Activated CD4-positive, alpha-beta T cell treated with anti-CD3 and anti-CD28 coated beads, Interleukin-2, amount 50 U/mL, for 1 hour (primary cell): Measurements from ENCODE around the gene DNAJC5G.
A peak's percentile ranks its signal among the peaks of the same experiment; 100 is the strongest.
"Not testable (repeated sequence)": the region's sequence is repeated elsewhere in the genome, so short reads cannot be mapped to it uniquely, and the experiment has no call there.

Source experiments
- DNase-seq: peaks from one replicate; pipeline ENCODE4 v3.0.0-alpha.2; 2020

Gene DNAJC5G

GRCh38 chr2:27255187-27255586 lies 20.0 kb upstream of the DNAJC5G start:
- DNase-seq = no peak

GRCh38 chr2:27255660-27256059 lies 19.6 kb upstream of the DNAJC5G start:
- DNase-seq = no peak

- no peak for DNase-seq
Measured at GRCh38 chr2:27256855-27257454, 18.3 kb upstream of the DNAJC5G start.

GRCh38 chr2:27258051-27258450 lies 17.2 kb upstream of the DNAJC5G start:
- DNase-seq = no peak

GRCh38 chr2:27261241-27261925 lies 13.8 kb upstream of the DNAJC5G start:
- DNase-seq = no peak

GRCh38 chr2:27261926-27262298 lies 13.3 kb upstream of the DNAJC5G start:
- DNase-seq = no peak

DNA sequence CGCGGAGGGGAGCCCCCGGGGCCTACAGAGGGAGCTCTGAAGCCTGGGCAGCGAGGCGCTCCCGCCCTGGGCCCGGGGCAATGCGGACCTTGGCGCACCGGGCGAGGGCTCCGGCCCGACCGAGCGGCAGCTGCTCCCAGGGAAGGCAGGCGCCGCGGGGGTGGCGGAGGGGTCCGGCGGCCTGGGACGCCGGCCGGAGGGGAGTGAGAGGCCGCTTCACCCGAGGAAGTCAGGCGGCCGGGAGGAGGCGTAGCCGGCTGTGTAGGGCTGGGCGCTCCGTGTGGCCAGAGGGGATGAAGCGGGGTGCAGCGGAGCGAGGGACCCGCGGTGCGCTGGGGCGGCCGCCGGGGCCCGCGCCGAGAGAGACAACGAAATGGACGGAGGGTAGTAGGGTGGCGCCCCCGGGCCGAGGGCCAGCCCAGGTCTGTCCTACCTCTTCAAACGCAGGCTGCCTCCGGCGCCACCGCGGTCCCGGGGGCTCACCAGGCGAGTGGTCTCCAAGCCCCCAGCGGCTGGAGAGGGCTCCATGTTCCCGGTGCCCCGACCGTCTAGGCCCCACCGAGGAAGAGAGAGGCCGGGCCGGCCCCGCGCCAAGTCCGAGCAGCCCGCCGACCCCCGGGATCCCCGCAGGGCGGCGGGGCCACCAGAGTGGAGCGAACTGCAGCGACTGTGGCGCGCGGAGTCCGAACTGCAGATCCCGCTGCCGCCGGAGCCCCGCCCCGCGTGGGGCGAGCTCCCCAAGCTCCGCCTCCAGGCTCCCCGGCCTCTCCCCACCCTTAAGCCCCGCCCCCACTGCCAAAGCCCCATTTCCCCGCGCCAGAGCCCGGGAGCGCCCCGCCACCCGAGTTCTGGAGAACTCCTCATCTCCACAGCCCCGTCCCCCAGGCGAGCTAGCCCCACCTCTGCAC lies 12.6 kb upstream of the DNAJC5G start, which contains the start of gene SLC30A3:
Gene SLC30A3 (minus strand): TSS at position 669 of the 908 bp plus-strand sequence. CDS start 141 bp downstream, at position 528.
- DNase-seq = peak; percentile 63

DNA sequence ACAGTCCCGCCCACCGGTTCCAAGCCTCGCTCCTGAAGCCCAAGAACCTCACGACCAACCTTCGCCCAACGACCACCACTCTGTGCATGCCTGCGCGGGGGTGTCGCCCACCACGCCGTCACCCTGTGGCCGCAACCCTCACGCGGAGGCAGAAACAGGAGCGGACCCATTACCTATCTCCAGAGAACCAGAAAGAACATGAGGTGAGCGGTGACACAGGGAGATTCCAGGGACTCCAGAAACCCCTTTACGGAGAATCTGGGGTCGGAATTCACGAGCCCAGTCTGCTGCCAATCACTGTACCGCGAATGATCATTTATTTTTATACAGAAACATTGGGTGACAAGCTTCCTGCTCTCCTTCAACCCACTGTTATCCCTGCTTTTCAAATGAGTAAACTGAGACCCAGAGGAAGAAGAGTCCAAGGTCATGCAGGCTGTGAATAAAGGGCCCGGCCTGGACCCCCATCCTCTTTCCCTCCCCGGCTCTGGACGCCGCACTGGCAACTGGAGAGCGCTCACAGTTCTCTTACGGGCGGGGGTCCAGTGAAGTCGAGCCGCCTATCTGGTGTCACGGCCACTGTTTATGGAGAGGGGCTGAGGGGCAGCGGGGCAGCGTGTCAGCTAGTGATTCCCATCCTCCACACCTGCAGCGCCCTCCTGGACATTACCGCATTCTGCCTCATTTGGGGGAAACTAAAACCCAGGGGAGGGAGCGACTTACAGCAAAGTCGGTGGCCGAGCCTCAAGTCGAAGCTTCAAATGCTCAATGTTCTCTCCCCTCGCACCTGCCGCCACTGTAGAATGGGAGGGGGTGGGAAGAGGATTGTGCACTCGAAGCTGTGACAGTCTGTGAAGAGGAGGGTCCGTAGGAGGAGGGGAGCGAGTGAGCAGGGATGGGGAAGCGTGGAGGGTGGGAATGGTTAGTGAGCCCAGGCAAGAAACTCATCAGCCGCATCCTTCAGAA lies 11.7 kb upstream of the DNAJC5G start:
- no peak for DNase-seq

- DNase-seq = peak; percentile 6
Measured at GRCh38 chr2:27264253-27264752, 10.9 kb upstream of the DNAJC5G start.

GRCh38 chr2:27264753-27265535 lies 10.3 kb upstream of the DNAJC5G start:
- peak; percentile 62 for DNase-seq

GRCh38 chr2:27265536-27265870 lies 9.7 kb upstream of the DNAJC5G start:
- DNase-seq = no peak

DNA sequence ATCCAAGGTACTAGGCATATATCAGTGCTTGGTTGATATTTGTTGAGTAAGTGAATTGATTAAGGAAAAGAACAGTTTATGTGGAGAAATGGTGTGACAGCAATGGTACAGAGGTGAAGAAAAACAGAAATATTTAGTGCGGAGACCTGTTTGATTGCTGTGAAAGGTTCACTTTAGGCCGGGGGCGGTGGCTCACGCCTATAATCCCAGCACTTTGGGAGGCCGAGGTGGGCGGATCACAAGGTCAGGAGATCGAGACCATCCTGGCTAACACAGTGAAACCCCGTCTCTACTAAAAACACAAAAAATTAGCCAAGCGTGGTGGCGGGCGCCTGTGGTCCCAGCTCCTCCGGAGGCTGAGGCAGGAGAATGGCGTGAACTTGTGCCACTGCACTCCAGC lies 6.9 kb upstream of the DNAJC5G start:
- DNase-seq = not testable (repeated sequence)

- no peak for DNase-seq
Measured at GRCh38 chr2:27270131-27270530, 5.1 kb upstream of the DNAJC5G start.

DNA sequence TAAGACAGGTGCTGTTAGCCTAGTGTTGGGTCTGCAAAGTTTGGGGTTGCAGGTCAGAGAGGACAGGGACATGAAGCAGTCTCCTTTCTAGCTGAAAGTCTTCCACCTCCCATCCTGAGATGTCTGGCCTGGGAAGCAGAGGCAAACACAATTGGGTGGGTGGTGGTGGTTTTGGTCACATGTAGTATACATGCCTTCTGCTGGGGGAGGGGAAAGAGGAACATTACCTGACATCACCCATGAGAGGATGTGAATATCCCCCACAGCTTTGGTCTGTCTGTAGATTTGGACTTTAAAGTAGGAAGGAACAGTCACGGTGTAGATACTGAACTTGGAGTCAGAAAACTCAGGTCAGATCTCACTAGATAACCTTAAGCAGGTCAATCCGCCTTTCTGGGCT lies 4.6 kb upstream of the DNAJC5G start:
- no peak for DNase-seq

- DNase-seq = no peak
Measured at GRCh38 chr2:27271631-27272340, 3.4 kb upstream of the DNAJC5G start.

DNA sequence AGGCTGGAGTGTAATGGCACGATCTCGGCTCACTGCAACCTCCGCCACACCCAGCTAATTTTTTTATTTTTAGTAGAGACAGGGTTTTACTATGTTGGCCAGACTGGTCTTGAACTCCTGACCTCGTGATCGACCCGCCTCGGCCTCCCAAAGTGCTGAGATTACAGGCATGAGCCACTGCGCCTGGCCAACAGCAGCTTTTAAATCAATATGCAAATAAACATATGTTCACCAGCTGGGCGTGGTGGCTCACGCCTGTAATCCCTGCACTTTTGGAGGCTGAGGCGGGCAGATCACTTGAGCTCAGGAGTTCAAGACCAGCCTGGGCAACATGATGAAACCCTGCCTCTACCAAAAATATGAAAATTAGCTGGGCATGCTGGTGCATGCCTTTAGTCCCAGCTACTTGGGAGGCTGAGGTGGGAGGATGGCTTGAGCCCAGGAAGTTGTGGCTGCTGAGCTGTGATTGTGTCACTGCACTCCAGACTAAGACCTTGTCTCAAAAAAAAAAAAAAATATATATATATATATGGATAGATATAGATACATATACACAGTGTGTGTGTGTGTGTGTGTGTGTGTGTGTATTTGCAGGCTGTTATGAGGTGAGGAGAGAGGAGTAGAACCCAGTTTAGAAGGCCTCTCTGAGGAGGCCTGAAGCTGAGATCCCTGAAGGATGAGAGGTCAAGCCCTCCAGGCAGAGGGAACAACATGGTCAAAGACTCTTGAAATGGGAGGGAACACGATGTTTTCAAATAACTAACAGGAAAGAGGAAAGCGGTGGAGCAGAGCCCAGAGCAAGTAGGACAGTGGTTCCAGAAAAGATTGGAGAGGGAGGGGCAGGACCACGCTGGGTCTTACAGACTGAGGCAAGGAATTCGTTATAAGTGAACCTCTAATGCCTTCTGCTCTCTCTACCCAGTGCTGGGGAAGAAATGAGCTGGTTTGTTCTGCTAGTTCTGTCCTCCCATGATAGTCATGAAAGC lies 2.4 kb upstream of the DNAJC5G start:
- not testable (repeated sequence) for DNase-seq

GRCh38 chr2:27278010-27278409 lies 2.8 kb downstream of the DNAJC5G start:
- DNase-seq = no peak

DNA sequence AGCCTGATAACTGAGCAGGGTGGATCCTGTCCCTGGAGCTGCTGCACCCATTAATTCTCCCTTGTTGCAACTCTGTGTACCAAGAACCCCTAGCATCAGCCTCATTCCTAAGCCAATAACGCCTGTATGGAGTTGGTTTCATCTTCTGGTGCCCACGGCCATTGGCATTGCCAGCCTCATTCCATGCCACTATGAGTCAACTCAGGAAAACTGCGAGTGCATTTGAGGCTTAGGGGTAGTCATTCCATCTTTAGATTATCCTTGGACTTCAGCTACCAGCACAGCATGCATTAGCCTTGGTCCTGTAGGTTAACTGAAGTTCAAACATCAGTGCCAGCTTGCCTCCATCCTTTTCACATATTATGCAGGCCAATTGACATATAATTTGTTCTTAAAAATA lies 5.6 kb downstream of the DNAJC5G start:
- no peak for DNase-seq

GRCh38 chr2:27281442-27281841 lies 6.2 kb downstream of the DNAJC5G start:
- no peak for DNase-seq
